IMR-90 (cell line): Measurements from ENCODE around the gene FTCDNL1. TPM values are rescaled to one million over a fixed set of nuclear protein-coding genes. Genes with fewer than 3 reads are reported as not detected.

ENCODE experiments used
- ATAC-seq: fragments of 200-7000 bp; cut with Tn5 transposase; 2 replicates; pipeline ENCODE4 v1.9.1; 2020; ENCODE audit warnings: low read depth, mild to moderate bottlenecking, moderate library complexity
- BruUV-seq: library from RNA; stranded (reverse); fragments of 400-500 nt; replicated peaks from 2 replicates; lab custom pipeline; 2021; lab: Mats Ljungman, UMichigan
- CTCF ChIA-PET: fragments of 300-600 bp; formaldehyde crosslinking; extraction: SDS; loops from one replicate; lab custom pipeline; 2021; ENCODE audit warnings: antibody characterized with exemption; lab: Yijun Ruan, JAX
- POLR2A ChIA-PET: fragments of 300-600 bp; sonication (Branson Sonifier 250); formaldehyde crosslinking; loops from one replicate; lab custom pipeline; 2022; ENCODE audit warnings: antibody characterized with exemption; ENCODE audit not compliant: unreplicated experiment; lab: Charles Lee
- DNase-seq: peaks from one replicate; pipeline ENCODE4 v3.0.0; 2013
- H2AFZ ChIP-seq: replicated peaks from 2 replicates; pipeline ENCODE3; 2013; ENCODE audit warnings: low read length, mild to moderate bottlenecking; ENCODE audit not compliant: poor library complexity
- H2AK5ac ChIP-seq: 2 replicates; pipeline ENCODE4 v1.6.1; 2013; ENCODE audit warnings: low read depth, low read length, inconsistent platforms
- H2AK9ac ChIP-seq: replicated peaks from 2 replicates; pipeline ENCODE3; 2013; ENCODE audit warnings: mild to moderate bottlenecking, low read depth, low read length, moderate library complexity; ENCODE audit not compliant: poor library complexity
- H2BK120ac ChIP-seq: 2 replicates; pipeline ENCODE4 v1.6.1; 2013; ENCODE audit warnings: low read depth, low read length, inconsistent platforms
- H2BK15ac ChIP-seq: 3 replicates; pipeline ENCODE4 v1.6.1; 2013; ENCODE audit warnings: low read depth, low read length, inconsistent platforms
- H2BK20ac ChIP-seq: 2 replicates; pipeline ENCODE4 v1.6.1; 2013; ENCODE audit warnings: low read depth, mild to moderate bottlenecking, inconsistent platforms, low read length, moderate library complexity
- H2BK5ac ChIP-seq: 2 replicates; pipeline ENCODE4 v1.6.1; 2013; ENCODE audit warnings: mild to moderate bottlenecking, low read depth, low read length, inconsistent platforms; ENCODE audit not compliant: poor library complexity, severe bottlenecking
- H3K14ac ChIP-seq: replicated peaks from 2 replicates; pipeline ENCODE4 v1.6.1; 2013; ENCODE audit warnings: low read depth, low read length, inconsistent platforms
- H3K18ac ChIP-seq: 2 replicates; pipeline ENCODE4 v1.6.1; 2013; ENCODE audit warnings: low read depth, low read length, control low read depth
- H3K23ac ChIP-seq: 2 replicates; pipeline ENCODE4 v1.6.1; 2013; ENCODE audit warnings: low read depth, low read length, inconsistent platforms
- H3K27ac ChIP-seq: 2 replicates; pipeline ENCODE4 v1.5.1; 2013; ENCODE audit warnings: mild to moderate bottlenecking, control low read depth, low read length; ENCODE audit not compliant: insufficient read depth
- H3K27me3 ChIP-seq: 2 replicates; pipeline ENCODE4 v1.6.1; 2013; ENCODE audit warnings: low read length; ENCODE audit not compliant: control insufficient read depth, insufficient read depth
- H3K36me3 ChIP-seq: 2 replicates; pipeline ENCODE4 v1.6.1; 2013; ENCODE audit warnings: low read length, mixed read lengths; ENCODE audit not compliant: control insufficient read depth, insufficient read depth
- H3K4ac ChIP-seq: 2 replicates; pipeline ENCODE4 v1.6.1; 2013; ENCODE audit warnings: low read depth, low read length, inconsistent platforms
- H3K4me1 ChIP-seq: 2 replicates; pipeline ENCODE4 v1.6.1; 2013; ENCODE audit warnings: low read length, mixed read lengths; ENCODE audit not compliant: control insufficient read depth, insufficient read depth
- H3K4me2 ChIP-seq: 2 replicates; pipeline ENCODE4 v1.6.1; 2013; ENCODE audit warnings: low read depth, mild to moderate bottlenecking, control low read depth, low read length, moderate library complexity
- H3K4me3 ChIP-seq: 2 replicates; pipeline ENCODE4 v1.5.1; 2013; ENCODE audit warnings: low read depth, mild to moderate bottlenecking, control low read depth, low read length, moderate library complexity; ENCODE audit not compliant: insufficient read depth
- H3K56ac ChIP-seq: 2 replicates; pipeline ENCODE4 v1.6.1; 2013; ENCODE audit warnings: low read length, inconsistent platforms; ENCODE audit not compliant: insufficient read depth; ENCODE audit errors: extremely low read depth
- H3K79me1 ChIP-seq, 2 experiments: 2 replicates each; pipeline ENCODE4 v1.6.1; 2013; ENCODE audit warnings: low read length in 2 of 2, inconsistent platforms in 1 of 2, low read depth in 1 of 2
- H3K9ac ChIP-seq: 2 replicates; pipeline ENCODE4 v1.6.1; 2013; ENCODE audit warnings: low read depth, low read length, control low read depth
- H3K9me1 ChIP-seq: 2 replicates; pipeline ENCODE4 v1.6.1; 2013; ENCODE audit warnings: low read length, inconsistent platforms; ENCODE audit not compliant: insufficient read depth
- H3K9me3 ChIP-seq: 2 replicates; pipeline ENCODE4 v1.6.1; 2013; ENCODE audit warnings: low read length; ENCODE audit not compliant: control insufficient read depth, insufficient read depth
- H4K20me1 ChIP-seq: 2 replicates; pipeline ENCODE4 v1.6.1; 2013; ENCODE audit warnings: low read length, inconsistent platforms; ENCODE audit not compliant: insufficient read depth
- H4K5ac ChIP-seq: 2 replicates; pipeline ENCODE4 v1.6.1; 2013; ENCODE audit warnings: mild to moderate bottlenecking, low read depth, low read length, control low read depth
- H4K8ac ChIP-seq, 2 experiments: 2 replicates each; pipeline ENCODE4 v1.6.1; 2013; ENCODE audit warnings: low read depth in 2 of 2, low read length in 2 of 2, control low read depth in 1 of 2, inconsistent platforms in 1 of 2
- H4K91ac ChIP-seq: 2 replicates; pipeline ENCODE4 v1.6.1; 2013; ENCODE audit warnings: low read depth, low read length, inconsistent platforms; ENCODE audit not compliant: insufficient read depth
- BHLHE40 ChIP-seq: fragments of 150-350 bp; IDR thresholded peaks from 2 replicates; pipeline ENCODE4 v1.6.1; 2016; ENCODE audit warnings: mild to moderate bottlenecking, low read depth, low read length
- CEBPB ChIP-seq: IDR thresholded peaks from 2 replicates; pipeline ENCODE4 v1.6.1; 2012; ENCODE audit warnings: low read depth, low read length, improper control_type of control experiment
- CHD1 ChIP-seq: IDR thresholded peaks from 2 replicates; pipeline ENCODE4 v1.6.1; 2012; ENCODE audit warnings: low read depth, low read length, improper control_type of control experiment
- CTCF ChIP-seq: conservative IDR thresholded peaks from 2 replicates; pipeline ENCODE4 v1.5.1; 2012; ENCODE audit warnings: mild to moderate bottlenecking, low read depth, low read length, improper control_type of control experiment
- ELK1 ChIP-seq: fragments of 150-350 bp; IDR thresholded peaks from 2 replicates; pipeline ENCODE4 v1.6.1; 2016; ENCODE audit warnings: low read depth, mild to moderate bottlenecking, low read length, moderate library complexity, borderline replicate concordance
- FOS ChIP-seq: fragments of 150-350 bp; IDR thresholded peaks from 2 replicates; pipeline ENCODE4 v1.6.1; 2016; ENCODE audit warnings: low read depth, low read length
- MAFK ChIP-seq: IDR thresholded peaks from 2 replicates; pipeline ENCODE4 v1.6.1; 2012; ENCODE audit warnings: low read depth, low read length, improper control_type of control experiment
- MAZ ChIP-seq: IDR thresholded peaks from 2 replicates; pipeline ENCODE4 v1.6.1; 2012; ENCODE audit warnings: low read depth, mild to moderate bottlenecking, low read length, improper control_type of control experiment, moderate library complexity, borderline replicate concordance
- MXI1 ChIP-seq: IDR thresholded peaks from 2 replicates; pipeline ENCODE4 v1.6.1; 2012; ENCODE audit warnings: low read depth, mild to moderate bottlenecking, low read length, moderate library complexity, borderline replicate concordance
- NFE2L2 ChIP-seq: fragments of 150-350 bp; IDR thresholded peaks from 2 replicates; pipeline ENCODE4 v1.6.1; 2016; ENCODE audit warnings: low read depth, mild to moderate bottlenecking, low read length
- POLR2A ChIP-seq: IDR thresholded peaks from 2 replicates; pipeline ENCODE4 v1.6.1; 2012; ENCODE audit warnings: mild to moderate bottlenecking, low read depth, low read length
- RAD21 ChIP-seq: IDR thresholded peaks from 2 replicates; pipeline ENCODE4 v1.6.1; 2012; ENCODE audit warnings: low read length, improper control_type of control experiment
- RCOR1 ChIP-seq: IDR thresholded peaks from 2 replicates; pipeline ENCODE4 v1.6.1; 2012; ENCODE audit warnings: mild to moderate bottlenecking, low read length, improper control_type of control experiment; ENCODE audit not compliant: insufficient replicate concordance
- RFX5 ChIP-seq: IDR thresholded peaks from 2 replicates; pipeline ENCODE4 v1.8.0; 2012; ENCODE audit warnings: low read depth, mild to moderate bottlenecking, low read length, moderate library complexity
- SMC3 ChIP-seq: fragments of 150-350 bp; IDR thresholded peaks from 2 replicates; pipeline ENCODE4 v1.6.1; 2016; ENCODE audit warnings: low read depth, mild to moderate bottlenecking, antibody characterized with exemption, low read length, moderate library complexity
- USF2 ChIP-seq: fragments of 150-350 bp; IDR thresholded peaks from 2 replicates; pipeline ENCODE4 v1.6.1; 2017; ENCODE audit warnings: mild to moderate bottlenecking, antibody characterized with exemption, low read length, low read depth
- WGBS, 2 experiments: methylation state at CpG; one replicate each; pipeline versions ENCODE4 v1.1.5 to v1.1.7; 2013; ENCODE audit warnings: missing lambda C conversion rate in 2 of 2; ENCODE audit not compliant: insufficient read length in 1 of 2; ENCODE audit errors: extremely low coverage in 2 of 2; 5-methylcytosine and 5-hydroxymethylcytosine counted together
- dilution Hi-C: fragments of 300-500 bp; cut with HindIII; formaldehyde crosslinking; loops from one replicate; pipeline ENCODE4 v1.14.3; 2018; ENCODE audit warnings: low sequenced_read_pairs; ENCODE audit not compliant: unreplicated experiment
- in situ Hi-C: fragments of 300-500 bp; cut with MboI; formaldehyde crosslinking; loops from 3 replicates; pipeline ENCODE4 v1.14.3; 2019; ENCODE audit warnings: low sequenced_read_pairs, inconsistent platforms, mixed read lengths
- intact Hi-C: fragments of 100-400 bp; cut with micrococcal nuclease; formaldehyde crosslinking; loops from 2 replicates; pipeline ENCODE4 v1.10.0; 2022
- polyA plus RNA-seq, 3 experiments: library from polyadenylated mRNA; depleted of rRNA; stranded (reverse); fragments of >200 nt; gene quantifications; 2 replicates each; pipeline ENCODE4 v1.2.3, GENCODE V29; 2012; ENCODE audit warnings: low replicate concordance in 1 of 3
- total RNA-seq: library from RNA; depleted of rRNA; stranded (reverse); fragments of >200 nt; gene quantifications from 2 replicates; pipeline ENCODE4 v1.2.3, GENCODE V29; 2012

Gene FTCDNL1
- total and polyA plus RNA-seq, 2 of the 4 experiments (the other 2 are of a cell fraction) = 0.18 to 0.21 TPM

GRCh38 chr2:199836943-199837342, 14.0 kb downstream of the FTCDNL1 start:
- in situ Hi-C loops = no loop called here
- TF ChIP-seq CTCF (no peak), USF2 (no peak), BHLHE40 (no peak), POLR2A (no peak), RAD21 (no peak), MAZ (no peak), RCOR1 (no peak), CHD1 (no peak), ELK1 (no peak), CEBPB (no peak), MXI1 (no peak), NFE2L2 (no peak), SMC3 (no peak), FOS (no peak), RFX5 (no peak), MAFK (no peak)
- Histone ChIP-seq H2AK9ac (no peak overlapping the region), H3K27me3 (peaks cover 5% of the 10 kb centered on the region), H3K4me2 (no peak overlapping the region), H2BK5ac (no peak overlapping the region), H3K18ac (no peak overlapping the region), H3K4me1 (no peaks in the 10 kb centered on the region), H3K9ac (no peak overlapping the region), H3K23ac (no peak overlapping the region), H3K27ac (no peak overlapping the region), H3K9me3 (peaks cover 2% of the 10 kb centered on the region; the same call in 1 of the 2 replicates), H3K79me1 (no peaks in the 10 kb centered on the region), H3K14ac (no peak overlapping the region), H2AK5ac (no peak overlapping the region), H4K20me1 (no peaks in the 10 kb centered on the region), H2AFZ (no peak overlapping the region), H3K56ac (no peak overlapping the region), H4K8ac (no peak overlapping the region), H4K91ac (no peak overlapping the region), H3K4me3 (no peak overlapping the region), H2BK15ac (no peak overlapping the region), H3K36me3 (no peaks in the 10 kb centered on the region), H3K4ac (no peak overlapping the region), H2BK20ac (no peak overlapping the region), H2BK120ac (no peak overlapping the region), H4K5ac (no peak overlapping the region), H3K9me1 (0 out of 2 replicates have a peak, but pooled peaks cover 3% of the 10 kb centered on the region)
- ChIA-PET CTCF (no interaction called here), POLR2A (no interaction called here)
- ATAC-seq (no peak), DNase-seq (no peak)
- dilution Hi-C loops = no loop called here
- no TSS peak for BruUV-seq
- no CpG with 5 or more reads among the region's 1 CpG for WGBS, 2 experiments
- intact Hi-C loops = no loop called here
